ENCODE data around the gene ABCA3.
"Not testable (repeated sequence)": the region's sequence is repeated elsewhere in the genome, so short reads cannot be mapped to it uniquely, and the experiment has no call there.

GRCh38 chr16:2267505-2267912, 73.0 kb downstream of the ABCA3 start:
- TF ChIP-seq CTCF, POLR2A (IDR thresholded peaks at IDR 0.05): not testable (repeated sequence)
